Stimulated activated CD4-positive, alpha-beta T cell treated with anti-CD3 and anti-CD28 coated beads, Interleukin-2, amount 100 ng/mL, for 4 hours (primary cell): ENCODE measurements around the gene SLC16A5.
A peak's percentile ranks its signal among the peaks of the same experiment; 100 is the strongest.

Experiments
- DNase-seq: peaks from one replicate; pipeline ENCODE4 v3.0.0-alpha.2; 2020; ENCODE audit warnings: low read depth

Gene SLC16A5

DNA sequence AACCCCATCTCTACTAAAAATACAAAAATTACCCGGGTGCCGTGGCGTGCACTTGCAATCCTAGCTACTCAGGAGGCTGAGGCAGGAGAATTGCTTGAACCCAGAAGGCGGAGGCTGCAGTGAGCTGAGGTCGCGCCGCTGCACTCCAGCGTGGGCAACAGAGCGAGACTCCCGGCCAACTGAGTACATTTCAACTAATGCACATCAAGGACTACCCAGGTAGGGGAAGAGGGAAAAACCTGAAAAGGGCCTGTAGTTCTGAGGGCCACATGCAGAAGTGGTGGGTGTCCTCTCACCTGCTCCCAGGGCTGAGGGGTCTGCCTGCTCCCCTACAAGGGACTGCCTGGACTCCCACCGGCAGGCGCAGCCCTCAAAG is 584 bp upstream of the SLC16A5 start:
- DNase-seq: no peak

- no peak for DNase-seq
Observed at GRCh38 chr17:75088465-75089417, 987 bp downstream of the SLC16A5 start.

- DNase-seq: no peak
Observed at GRCh38 chr17:75090871-75091854, 3.4 kb downstream of the SLC16A5 start.

DNA sequence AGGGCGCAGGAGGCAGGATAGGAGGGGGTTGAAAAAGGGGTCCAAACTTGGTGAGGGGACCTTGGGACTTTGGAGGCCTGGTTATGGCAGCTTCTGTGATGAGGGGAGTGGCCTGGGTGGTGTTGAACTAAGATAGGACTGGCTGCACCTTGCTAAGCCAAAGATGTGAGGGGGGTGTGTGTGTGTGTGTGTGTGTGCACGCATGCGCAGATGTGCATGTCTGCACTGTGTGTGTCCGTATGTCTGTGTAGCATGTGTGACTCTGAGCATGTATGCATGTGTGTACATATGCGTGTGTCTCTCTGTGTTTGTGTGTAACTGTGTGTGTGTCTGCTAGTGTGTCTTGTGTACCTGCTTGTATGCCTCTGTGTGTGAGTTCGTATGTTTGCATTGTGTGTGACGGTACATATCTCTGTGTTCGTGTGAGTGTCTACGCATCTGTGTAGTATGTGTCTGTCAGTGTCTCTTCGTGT is 4.1 kb downstream of the SLC16A5 start:
- no peak for DNase-seq

- no peak for DNase-seq
Observed at GRCh38 chr17:75093548-75094158, 5.9 kb downstream of the SLC16A5 start.

DNA sequence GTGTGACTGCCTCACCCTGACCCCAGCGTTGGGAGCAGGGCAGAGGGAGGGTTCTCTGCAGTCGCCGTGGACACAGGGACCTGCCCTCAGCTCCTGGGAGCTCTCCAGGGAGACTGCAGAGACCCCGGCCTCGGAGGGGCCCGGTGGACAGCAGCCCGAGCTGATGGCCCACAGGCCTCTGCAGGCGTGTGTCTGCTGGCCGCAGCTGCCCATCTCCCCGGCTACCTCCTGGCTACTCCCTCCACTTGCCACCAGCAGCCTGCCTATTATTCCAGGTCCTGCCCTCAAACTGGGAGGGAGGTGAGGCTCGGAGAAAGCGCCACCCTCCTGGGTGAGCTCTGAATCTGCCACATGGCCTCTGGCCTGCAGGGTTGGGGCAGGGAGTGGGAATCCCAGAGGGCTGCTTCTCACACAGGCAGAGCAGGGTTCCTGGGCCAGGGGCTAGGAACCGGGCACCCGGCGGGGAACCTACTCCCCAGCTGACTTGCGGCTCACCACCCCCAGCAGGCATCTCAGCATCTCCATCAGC is 7.2 kb downstream of the SLC16A5 start:
- no peak for DNase-seq

DNA sequence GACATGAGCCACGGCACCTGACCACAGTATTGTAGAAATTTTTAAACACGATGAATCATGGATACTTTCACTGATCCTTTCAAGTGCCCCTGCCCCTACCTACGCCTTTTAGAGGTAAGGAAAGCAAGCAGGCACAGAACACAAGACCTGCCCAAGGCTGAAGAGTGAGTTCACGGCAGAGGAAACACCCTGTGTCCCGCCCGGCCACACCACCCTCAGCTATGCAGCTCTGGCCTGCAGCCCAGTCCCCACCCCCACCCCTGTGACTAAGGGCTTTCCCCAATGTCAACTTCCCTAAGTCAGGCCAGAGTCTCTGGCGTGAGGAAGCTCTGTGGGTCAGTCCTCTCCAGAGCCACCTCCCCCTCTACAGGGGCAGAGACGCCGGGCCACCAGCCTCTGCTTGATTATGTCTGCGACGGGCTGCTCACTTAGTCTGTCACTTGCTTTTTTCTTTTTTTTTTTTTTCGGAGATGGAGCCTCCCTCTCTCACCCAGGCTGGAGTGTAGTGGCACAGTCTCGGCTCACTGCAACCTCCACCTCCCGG is 8.4 kb downstream of the SLC16A5 start:
- DNase-seq: no peak

DNA sequence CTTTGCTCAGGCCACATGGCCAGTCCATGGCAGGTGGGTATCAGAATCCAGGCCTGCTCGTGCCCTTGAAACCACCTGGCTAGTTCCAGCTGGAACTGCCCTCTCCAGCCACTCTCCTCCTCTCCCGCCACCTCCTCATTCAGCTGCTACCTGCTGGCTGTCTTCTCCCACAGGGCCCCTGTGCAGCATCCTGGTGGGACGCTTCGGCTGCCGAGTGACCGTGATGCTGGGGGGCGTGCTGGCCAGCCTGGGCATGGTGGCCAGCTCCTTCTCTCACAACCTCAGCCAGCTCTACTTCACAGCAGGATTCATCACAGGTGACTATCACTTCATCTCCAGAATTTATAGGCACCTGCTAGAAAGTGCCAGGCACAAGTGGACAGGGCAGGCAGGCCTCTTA is 10.1 kb downstream of the SLC16A5 start:
- DNase-seq: no peak

- DNase-seq: no peak
Observed at GRCh38 chr17:75098861-75099260, 11.1 kb downstream of the SLC16A5 start.

DNA sequence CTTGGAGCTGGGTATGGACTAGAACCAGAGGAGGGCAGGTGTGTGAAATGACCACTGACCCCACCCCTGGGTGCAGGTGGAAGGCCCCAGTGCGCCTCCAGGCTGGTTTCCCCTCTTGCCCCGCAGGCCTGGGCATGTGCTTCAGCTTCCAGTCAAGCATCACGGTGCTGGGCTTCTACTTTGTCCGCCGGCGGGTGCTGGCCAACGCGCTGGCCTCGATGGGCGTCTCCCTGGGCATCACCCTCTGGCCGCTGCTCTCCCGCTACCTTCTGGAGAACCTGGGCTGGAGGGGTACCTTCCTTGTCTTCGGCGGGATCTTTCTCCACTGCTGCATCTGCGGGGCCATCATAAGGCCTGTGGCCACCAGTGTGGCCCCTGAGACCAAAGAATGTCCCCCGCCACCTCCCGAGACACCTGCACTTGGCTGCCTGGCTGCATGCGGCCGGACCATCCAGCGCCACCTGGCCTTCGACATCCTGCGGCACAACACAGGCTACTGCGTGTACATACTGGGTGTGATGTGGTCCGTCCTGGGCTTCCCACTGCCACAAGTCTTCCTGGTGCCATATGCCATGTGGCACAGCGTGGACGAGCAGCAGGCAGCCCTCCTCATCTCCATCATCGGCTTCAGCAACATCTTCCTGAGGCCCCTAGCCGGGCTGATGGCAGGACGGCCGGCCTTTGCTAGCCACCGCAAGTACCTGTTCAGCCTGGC is 12.3 kb downstream of the SLC16A5 start:
- DNase-seq: no peak

DNA sequence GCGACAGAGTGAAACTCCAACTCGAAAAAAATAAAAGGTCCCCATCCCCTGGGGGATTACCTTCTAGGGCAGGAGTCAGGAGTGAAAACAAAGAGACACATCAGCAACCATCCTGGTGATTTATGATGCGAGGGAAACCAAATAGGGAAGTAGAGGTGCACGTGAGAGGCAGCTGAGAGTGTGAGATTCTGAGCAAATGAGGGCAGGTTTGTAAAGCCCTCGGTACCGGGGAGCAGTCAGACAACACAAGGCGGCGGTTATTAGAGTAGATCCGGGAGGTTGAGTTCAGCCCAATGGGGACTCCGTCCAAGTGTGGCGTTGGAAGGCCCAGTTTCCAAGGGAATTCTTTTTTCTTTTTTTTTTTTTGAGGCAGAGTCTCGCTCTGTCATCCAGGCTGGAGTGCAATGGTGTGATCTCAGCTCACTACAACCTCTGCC is 14.6 kb downstream of the SLC16A5 start:
- no peak for DNase-seq

GRCh38 chr17:75103601-75104554 is 16.1 kb downstream of the SLC16A5 start:
- no peak for DNase-seq

- no peak for DNase-seq
Observed at GRCh38 chr17:75105126-75106080, 17.6 kb downstream of the SLC16A5 start.

DNA sequence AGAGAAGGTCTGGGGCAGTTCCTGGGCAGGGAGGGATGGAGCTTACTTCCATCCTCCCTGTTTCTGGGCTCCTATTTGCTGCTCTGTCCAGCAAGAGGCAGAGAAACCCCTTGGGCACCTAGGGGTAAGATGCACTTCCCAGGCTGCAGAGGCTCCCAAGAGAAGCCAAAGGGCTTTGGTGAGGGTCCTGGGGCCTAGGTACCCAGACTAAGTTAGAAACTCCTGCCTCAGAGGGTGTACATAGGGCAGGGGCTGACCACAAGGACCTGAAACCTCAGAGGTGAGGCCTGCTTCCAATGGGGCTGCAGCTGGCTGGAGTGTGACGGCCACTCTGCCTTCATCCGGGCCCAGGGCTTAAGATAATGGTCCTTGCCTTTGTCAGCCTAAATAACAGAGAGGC is 20.4 kb downstream of the SLC16A5 start:
- no peak for DNase-seq

GRCh38 chr17:75109046-75109406 is 21.3 kb downstream of the SLC16A5 start:
- no peak for DNase-seq

DNA sequence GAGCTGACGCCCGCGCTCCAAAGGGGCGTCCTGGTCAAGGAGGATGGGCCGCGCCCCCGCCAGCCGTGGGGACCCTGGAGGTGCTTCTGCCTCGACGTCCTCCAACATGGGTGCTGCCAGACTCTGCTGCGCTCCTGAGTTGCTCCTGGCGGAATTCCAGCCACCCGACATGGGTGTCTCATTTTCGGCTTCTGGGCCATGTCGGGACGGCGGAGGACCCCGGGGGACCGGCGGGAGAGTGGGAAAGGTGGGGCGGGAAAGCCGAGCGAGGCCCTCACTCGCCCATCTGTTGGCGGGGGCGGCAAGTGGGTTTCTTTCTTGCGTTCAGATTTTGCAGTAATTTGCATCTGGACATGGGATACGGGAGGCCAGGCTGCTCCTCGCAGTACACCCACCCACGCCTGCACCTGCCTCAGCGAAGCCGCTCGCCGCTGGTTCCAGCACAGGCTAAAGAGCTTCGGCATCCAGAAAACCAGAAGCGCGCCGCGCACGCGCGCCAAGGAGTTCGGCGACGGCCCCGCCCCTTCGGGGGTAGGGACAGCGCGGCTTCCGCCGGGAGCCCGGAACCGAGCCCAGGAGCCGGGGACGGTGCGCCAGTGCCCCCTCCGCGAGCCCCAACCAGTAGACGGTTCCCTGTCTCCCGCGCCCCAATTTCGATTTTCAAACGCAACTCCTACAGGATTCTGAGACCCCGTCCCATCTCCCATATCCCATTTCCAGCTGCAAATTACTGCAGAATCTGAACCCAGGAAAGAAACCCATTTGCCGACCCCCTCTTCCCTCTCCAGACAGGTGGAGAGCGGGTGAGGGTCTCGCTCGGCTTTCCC is 21.9 kb downstream of the SLC16A5 start, which contains the start of gene ARMC7:
TSS of gene ARMC7 (plus strand) at position 563 of the 827 bp plus-strand sequence. CDS start 320 bp downstream, outside the sequence.
- peak; percentile 82 for DNase-seq

DNA sequence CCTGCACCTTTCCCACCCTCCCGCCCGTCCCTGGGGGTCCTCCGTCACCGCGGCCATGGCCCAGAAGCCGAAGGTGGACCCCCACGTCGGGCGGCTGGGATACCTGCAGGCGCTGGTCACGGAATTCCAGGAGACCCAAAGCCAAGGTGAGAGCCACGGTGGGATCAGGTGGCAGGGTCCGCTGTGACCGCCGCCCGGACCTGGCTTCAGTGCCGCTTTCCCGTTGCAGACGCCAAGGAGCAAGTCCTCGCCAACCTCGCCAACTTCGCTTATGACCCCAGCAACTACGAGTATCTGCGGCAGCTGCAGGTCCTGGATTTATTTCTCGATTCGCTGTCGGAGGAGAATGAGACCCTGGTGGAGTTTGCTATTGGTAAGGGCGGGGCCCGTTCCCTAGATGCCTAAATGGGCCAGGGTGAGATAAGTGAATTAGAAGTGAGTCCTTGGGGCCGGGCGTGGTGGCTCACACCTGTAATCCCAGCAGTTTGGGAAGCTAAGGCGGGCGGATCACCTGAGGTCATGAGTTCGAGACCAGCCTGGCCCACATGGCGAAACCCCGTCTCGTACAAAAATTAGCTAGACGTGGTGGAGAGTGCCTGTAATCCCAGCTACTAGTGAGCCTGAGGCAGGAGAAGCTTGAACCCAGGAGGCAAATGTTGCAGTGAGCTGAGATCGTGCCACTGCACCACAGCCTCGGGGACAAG is 22.6 kb downstream of the SLC16A5 start:
- no peak for DNase-seq
